Measurements from ENCODE around the gene DOCK10.

GRCh38 chr2:225002656-225003045 is 39.6 kb downstream of the DOCK10 start:
- TF ChIP-seq CTCF (optimal IDR thresholded peaks at IDR 0.05 in 1 of 3, IDR thresholded peaks at IDR 0.05 in 1 of 3, conservative IDR thresholded peaks at IDR 0.05 in 1 of 3; ENCODE audit: extremely low read depth in 1 of 3, insufficient read depth in 2 of 3, low read length in 3 of 3) (peak in 2 of 3 experiments; percentile 3), EZH2 (IDR thresholded peaks at IDR 0.05; ENCODE audit: low read length) (no peak)
